ENCODE results near the gene RNF145.
A peak's percentile ranks its signal among the peaks of the same experiment; 100 is the strongest.

The RNF145 gene

DNA sequence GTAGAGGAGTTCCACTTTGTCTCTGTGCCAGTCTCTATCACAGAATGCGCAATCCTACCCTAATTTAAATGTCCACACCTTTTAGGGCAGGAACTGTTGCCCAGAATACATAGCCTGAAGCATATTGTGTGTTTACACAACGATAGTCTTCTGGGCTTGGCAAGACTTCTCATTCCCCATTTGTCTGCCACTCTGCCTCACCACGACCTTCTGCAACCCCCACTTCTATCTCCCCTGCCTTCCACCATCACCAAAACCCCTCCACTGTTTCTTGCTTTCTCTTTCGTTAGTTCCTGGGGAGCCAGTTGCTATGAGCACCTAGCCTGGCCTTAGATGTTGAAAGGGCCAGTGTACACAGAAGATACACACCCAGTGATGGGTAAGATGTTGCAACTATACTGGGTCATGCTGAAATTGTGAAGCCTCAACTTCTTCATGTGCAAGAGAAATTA, 883 bp upstream of the RNF145 start:
- TF ChIP-seq EGR1 (IDR thresholded peaks at IDR 0.05) (no peak), EP300 (IDR thresholded peaks at IDR 0.05; ENCODE audit: borderline replicate concordance) (no peak), ZBTB7A (IDR thresholded peaks at IDR 0.05; ENCODE audit: low read depth) (no peak), NFIC (IDR thresholded peaks at IDR 0.05) (no peak), TAF1 (IDR thresholded peaks at IDR 0.05; ENCODE audit: low read depth) (no peak)
- TF ChIP-seq, protein P1, sequence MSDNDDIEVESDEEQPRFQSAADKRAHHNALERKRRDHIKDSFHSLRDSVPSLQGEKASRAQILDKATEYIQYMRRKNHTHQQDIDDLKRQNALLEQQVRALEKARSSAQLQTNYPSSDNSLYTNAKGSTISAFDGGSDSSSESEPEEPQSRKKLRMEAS (IDR thresholded peaks at IDR 0.05), result no peak
- TF ChIP-seq, protein P2, sequence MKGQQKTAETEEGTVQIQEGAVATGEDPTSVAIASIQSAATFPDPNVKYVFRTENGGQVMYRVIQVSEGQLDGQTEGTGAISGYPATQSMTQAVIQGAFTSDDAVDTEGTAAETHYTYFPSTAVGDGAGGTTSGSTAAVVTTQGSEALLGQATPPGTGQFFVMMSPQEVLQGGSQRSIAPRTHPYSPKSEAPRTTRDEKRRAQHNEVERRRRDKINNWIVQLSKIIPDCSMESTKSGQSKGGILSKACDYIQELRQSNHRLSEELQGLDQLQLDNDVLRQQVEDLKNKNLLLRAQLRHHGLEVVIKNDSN (IDR thresholded peaks at IDR 0.05), result no peak

GRCh38 chr5:159208514-159209437, 577 bp downstream of the RNF145 start:
- TF ChIP-seq YY1 (IDR thresholded peaks at IDR 0.05; ENCODE audit: low read depth) (peak; percentile 23; the same call in 1 of the 2 replicates), EGR1 (IDR thresholded peaks at IDR 0.05) (no peak), TEAD4 (IDR thresholded peaks at IDR 0.05) (0 out of 2 replicates have a peak, but pooled peaks have one; percentile 23), ZBTB7A (IDR thresholded peaks at IDR 0.05; ENCODE audit: low read depth) (peak; percentile 59; the same call in 1 of the 2 replicates)
- TF ChIP-seq, protein P1 (IDR thresholded peaks at IDR 0.05), result no peak

- no peak for TF ChIP-seq ZBTB7A (IDR thresholded peaks at IDR 0.05; ENCODE audit: low read depth)
- TF ChIP-seq REST (IDR thresholded peaks at IDR 0.05; ENCODE audit: low read depth), result no peak
- no peak for TF ChIP-seq CEBPB (IDR thresholded peaks at IDR 0.05)
- TF ChIP-seq FOXM1 (IDR thresholded peaks at IDR 0.05; ENCODE audit: borderline replicate concordance, low read depth), result no peak
- TF ChIP-seq, protein P1 (IDR thresholded peaks at IDR 0.05), result no peak
- TF ChIP-seq, protein P2 (IDR thresholded peaks at IDR 0.05), result no peak
- no peak for TF ChIP-seq EGR1 (IDR thresholded peaks at IDR 0.05)
- TF ChIP-seq EP300 (IDR thresholded peaks at IDR 0.05; ENCODE audit: borderline replicate concordance), result no peak
- no peak for TF ChIP-seq RAD21 (IDR thresholded peaks at IDR 0.05; ENCODE audit: low read depth)
- no peak for TF ChIP-seq CREB1 (IDR thresholded peaks at IDR 0.05; ENCODE audit: low read depth)
- no peak for TF ChIP-seq TCF12 (IDR thresholded peaks at IDR 0.05; ENCODE audit: low read depth)
- TF ChIP-seq TEAD4 (IDR thresholded peaks at IDR 0.05), result no peak
- no peak for TF ChIP-seq TAF1 (IDR thresholded peaks at IDR 0.05; ENCODE audit: low read depth)
Observed at GRCh38 chr5:159207686-159208513, 1.5 kb downstream of the RNF145 start.

GRCh38 chr5:159207222-159207685, 2.1 kb downstream of the RNF145 start:
- TF ChIP-seq CREB1 (IDR thresholded peaks at IDR 0.05; ENCODE audit: low read depth) (no peak), FOXM1 (IDR thresholded peaks at IDR 0.05; ENCODE audit: borderline replicate concordance, low read depth) (no peak), RAD21 (IDR thresholded peaks at IDR 0.05; ENCODE audit: low read depth) (no peak), EGR1 (IDR thresholded peaks at IDR 0.05) (no peak), CEBPB (IDR thresholded peaks at IDR 0.05) (no peak), NFIC (IDR thresholded peaks at IDR 0.05) (no peak), TAF1 (IDR thresholded peaks at IDR 0.05; ENCODE audit: low read depth) (no peak), ZBTB7A (IDR thresholded peaks at IDR 0.05; ENCODE audit: low read depth) (no peak), REST (IDR thresholded peaks at IDR 0.05; ENCODE audit: low read depth) (no peak), YY1 (IDR thresholded peaks at IDR 0.05; ENCODE audit: low read depth) (no peak), EP300 (IDR thresholded peaks at IDR 0.05; ENCODE audit: borderline replicate concordance) (no peak), TEAD4 (IDR thresholded peaks at IDR 0.05) (no peak), TCF12 (IDR thresholded peaks at IDR 0.05; ENCODE audit: low read depth) (no peak)
- TF ChIP-seq, protein P1 (IDR thresholded peaks at IDR 0.05), result no peak
- TF ChIP-seq, protein P2 (IDR thresholded peaks at IDR 0.05), result no peak

All from Ishikawa (cell line).